DND-41 (cell line): Measurements from ENCODE around the gene SGMS1.

Experiments used
- EZH2 ChIP-seq: IDR thresholded peaks from 3 replicates; pipeline ENCODE4 v1.6.1; 2012; ENCODE audit warnings: borderline replicate concordance, low read depth, mild to moderate bottlenecking, moderate library complexity, low read length, inconsistent platforms; ENCODE audit not compliant: severe bottlenecking
- TF ChIP-seq, protein P1 (sequence below): IDR thresholded peaks from 2 replicates; pipeline ENCODE4 v1.5.1; 2012; ENCODE audit warnings: borderline replicate concordance, low read length, moderate library complexity, mild to moderate bottlenecking; ENCODE audit not compliant: poor library complexity, severe bottlenecking; ENCODE audit errors: extremely low read depth

DNA sequence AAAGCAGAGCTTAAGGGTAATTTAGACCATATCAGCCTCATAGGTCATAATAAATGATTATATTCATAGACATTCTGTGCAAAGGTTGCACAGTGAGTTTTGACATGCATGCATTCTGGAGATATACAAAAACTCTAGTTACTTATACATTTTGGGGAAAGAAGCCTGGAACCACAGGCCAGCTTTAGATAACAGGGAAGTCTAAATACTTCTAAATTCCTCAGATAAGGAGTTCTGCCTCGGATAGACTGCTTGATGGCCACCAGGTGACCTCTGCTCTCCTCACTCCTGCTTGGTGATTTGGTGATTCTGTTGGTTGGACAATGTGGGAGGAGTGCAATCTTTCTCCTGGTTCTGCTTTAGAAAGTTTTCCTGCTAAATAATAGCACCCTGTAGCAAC lies 77.9 kb downstream of the SGMS1 start:
- TF ChIP-seq, protein P1, sequence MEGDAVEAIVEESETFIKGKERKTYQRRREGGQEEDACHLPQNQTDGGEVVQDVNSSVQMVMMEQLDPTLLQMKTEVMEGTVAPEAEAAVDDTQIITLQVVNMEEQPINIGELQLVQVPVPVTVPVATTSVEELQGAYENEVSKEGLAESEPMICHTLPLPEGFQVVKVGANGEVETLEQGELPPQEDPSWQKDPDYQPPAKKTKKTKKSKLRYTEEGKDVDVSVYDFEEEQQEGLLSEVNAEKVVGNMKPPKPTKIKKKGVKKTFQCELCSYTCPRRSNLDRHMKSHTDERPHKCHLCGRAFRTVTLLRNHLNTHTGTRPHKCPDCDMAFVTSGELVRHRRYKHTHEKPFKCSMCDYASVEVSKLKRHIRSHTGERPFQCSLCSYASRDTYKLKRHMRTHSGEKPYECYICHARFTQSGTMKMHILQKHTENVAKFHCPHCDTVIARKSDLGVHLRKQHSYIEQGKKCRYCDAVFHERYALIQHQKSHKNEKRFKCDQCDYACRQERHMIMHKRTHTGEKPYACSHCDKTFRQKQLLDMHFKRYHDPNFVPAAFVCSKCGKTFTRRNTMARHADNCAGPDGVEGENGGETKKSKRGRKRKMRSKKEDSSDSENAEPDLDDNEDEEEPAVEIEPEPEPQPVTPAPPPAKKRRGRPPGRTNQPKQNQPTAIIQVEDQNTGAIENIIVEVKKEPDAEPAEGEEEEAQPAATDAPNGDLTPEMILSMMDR, result no peak
- TF ChIP-seq EZH2, result no peak
